Jurkat, Clone E6-1 (cell line): ENCODE measurements around the gene KRR1.
"Not testable (repeated sequence)": the region's sequence is repeated elsewhere in the genome, so short reads cannot be mapped to it uniquely, and the experiment has no call there.

Source experiments
- DNase-seq: peaks from one replicate; pipeline ENCODE4 v3.0.0-alpha.2; 2011; ENCODE audit warnings: low read depth, low spot score
- H3K4me3 ChIP-seq: 2 replicates; pipeline ENCODE4 v1.5.1; 2011; ENCODE audit warnings: mild to moderate bottlenecking, low read length, control low read depth, moderate library complexity

The KRR1 gene

DNA sequence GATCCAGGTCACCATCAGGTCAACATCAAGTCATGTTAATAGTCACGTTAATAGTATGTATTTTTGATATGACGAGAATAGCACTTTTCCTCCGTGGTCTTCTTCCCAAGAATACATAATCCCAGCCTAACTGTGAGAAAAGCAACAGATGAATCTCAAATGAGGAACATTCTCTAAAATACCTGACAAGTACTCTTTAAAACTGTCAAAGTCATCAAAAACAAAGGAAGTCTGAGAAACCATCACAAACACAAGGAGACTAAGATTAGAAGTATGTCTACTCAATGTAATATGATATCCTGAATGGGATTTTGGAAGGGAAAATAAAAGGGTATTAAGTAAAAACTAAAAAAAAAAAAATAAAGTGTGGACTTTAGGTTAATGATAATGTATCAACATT is 67.7 kb downstream of the KRR1 start:
- no peak for DNase-seq
- no peak overlapping the region for H3K4me3 ChIP-seq

DNA sequence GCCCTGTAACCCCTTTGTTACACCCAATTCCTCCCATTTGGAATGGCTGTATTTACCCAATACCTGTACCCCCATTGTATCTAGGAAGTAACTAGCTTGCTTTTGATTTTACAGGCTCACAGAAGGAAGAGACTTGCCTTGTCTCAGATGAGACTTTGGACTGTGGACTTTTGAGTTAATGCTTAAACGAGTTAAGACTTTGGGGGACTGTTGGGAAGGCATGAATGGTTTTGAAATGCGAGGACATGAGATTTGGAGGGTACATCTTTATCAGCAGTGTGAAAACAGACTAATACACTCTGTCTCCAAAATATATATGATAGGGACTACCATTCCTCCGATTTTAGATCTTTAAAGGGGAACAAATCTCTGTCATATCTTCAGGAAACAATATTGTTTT is 69.0 kb downstream of the KRR1 start:
- not testable (repeated sequence) for DNase-seq, H3K4me3 ChIP-seq

DNA sequence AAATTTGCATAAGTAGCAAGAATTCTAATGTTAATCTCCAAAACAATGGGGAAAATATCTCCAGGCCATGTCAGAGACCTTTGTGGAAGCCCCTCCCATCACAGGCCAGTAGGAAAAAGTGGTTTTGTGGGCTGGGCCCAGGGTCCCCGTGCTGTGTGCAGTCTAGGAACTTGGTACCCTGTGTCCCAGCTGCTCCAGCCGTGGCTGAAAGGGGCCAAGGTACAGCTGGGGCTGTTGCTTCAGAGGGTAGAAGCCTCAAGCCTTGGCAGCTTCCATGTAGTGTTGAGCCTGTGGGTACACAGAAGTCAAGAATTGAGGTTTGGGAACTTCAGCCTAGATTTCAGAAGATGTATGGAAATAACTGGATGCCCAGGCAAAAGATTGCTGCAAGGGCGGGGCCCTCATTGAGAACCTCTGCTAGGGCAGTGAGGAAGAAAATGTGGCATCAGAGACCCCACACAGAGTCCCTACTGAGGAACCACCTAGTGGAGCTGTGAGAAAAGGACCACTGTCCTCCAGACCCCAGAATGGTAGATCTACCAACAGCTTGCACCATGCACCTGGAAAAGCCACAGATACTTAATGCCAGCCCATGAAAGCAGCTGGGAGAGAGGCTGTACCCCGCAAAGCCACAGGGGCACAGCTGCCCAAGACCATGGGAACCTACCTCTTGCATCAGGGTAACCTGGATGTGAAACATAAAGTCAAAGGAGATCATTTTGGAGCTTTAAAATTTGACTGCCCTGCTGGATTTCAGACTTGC is 69.5 kb downstream of the KRR1 start:
- peak; percentile 87 for DNase-seq
- H3K4me3 ChIP-seq = not testable (repeated sequence)
